H1 (cell line): ENCODE results near the gene AATK. TPM values are rescaled to one million over a fixed set of nuclear protein-coding genes. Genes with fewer than 3 reads are reported as not detected.

ENCODE experiments used
- CTCF ChIA-PET: fragments of 300-600 bp; sonication (Branson Sonifier 250); formaldehyde crosslinking; loops from one replicate; lab custom pipeline; 2021; ENCODE audit not compliant: partially characterized antibody; lab: Charles Lee
- POLR2A ChIA-PET: fragments of 300-600 bp; sonication (Branson Sonifier 250); formaldehyde crosslinking; loops from one replicate; lab custom pipeline; 2021; ENCODE audit warnings: inconsistent platforms; ENCODE audit not compliant: partially characterized antibody; lab: Charles Lee
- DNase-seq, 2 experiments: peaks; one replicate each; pipeline versions ENCODE4 v3.0.0 to v3.0.0-alpha.2; 2010 to 2022; ENCODE audit warnings: low spot score in 2 of 2, low read depth in 1 of 2, mixed read lengths in 1 of 2
- FAIRE-seq: peaks from 2 replicates; lab custom pipeline; 2011; peaks lifted over from hg19 to GRCh38; lab: Jason Lieb, UNC
- H2AFZ ChIP-seq: 2 replicates; pipeline ENCODE4 v1.8.1; 2012; ENCODE audit warnings: low read length, inconsistent platforms
- H2AK5ac ChIP-seq: 2 replicates; pipeline ENCODE4 v1.6.1; 2013; ENCODE audit warnings: low read depth, low read length
- H2BK120ac ChIP-seq: replicated peaks from 2 replicates; pipeline ENCODE3; 2013; ENCODE audit warnings: low read depth, low read length, inconsistent platforms
- H2BK12ac ChIP-seq: 2 replicates; pipeline ENCODE4 v1.6.1; 2013; ENCODE audit warnings: low read depth, low read length
- H2BK15ac ChIP-seq: 2 replicates; pipeline ENCODE4 v1.6.1; 2013; ENCODE audit warnings: low read length
- H2BK20ac ChIP-seq: 2 replicates; pipeline ENCODE4 v1.6.1; 2013; ENCODE audit warnings: low read length
- H2BK5ac ChIP-seq: 2 replicates; pipeline ENCODE4 v1.6.1; 2013; ENCODE audit warnings: low read depth, low read length
- H3K14ac ChIP-seq: 2 replicates; pipeline ENCODE4 v1.6.1; 2013; ENCODE audit warnings: inconsistent platforms; ENCODE audit not compliant: insufficient read length
- H3K18ac ChIP-seq: 2 replicates; pipeline ENCODE4 v1.6.1; 2013; ENCODE audit warnings: low read length; ENCODE audit errors: extremely low read depth
- H3K23ac ChIP-seq: 2 replicates; pipeline ENCODE4 v1.6.1; 2013; ENCODE audit warnings: inconsistent platforms; ENCODE audit not compliant: insufficient read length
- H3K23me2 ChIP-seq: 2 replicates; pipeline ENCODE4 v1.6.1; 2013; ENCODE audit warnings: low read depth, low read length
- H3K27ac ChIP-seq: 2 replicates; pipeline ENCODE4 v1.6.1; 2011; ENCODE audit warnings: low read depth, low read length, inconsistent platforms
- H3K27me3 ChIP-seq, 4 experiments: replicated peaks in 1 of 4; 1 replicate in 1 of 4; 2 replicates in 3 of 4; pipeline versions ENCODE4 v1.6.1 to v1.8.1; 2011 to 2013; ENCODE audit warnings: low read length in 3 of 4, mild to moderate bottlenecking in 3 of 4, inconsistent platforms in 2 of 4, mixed read lengths in 2 of 4, moderate library complexity in 1 of 4; ENCODE audit not compliant: control insufficient read depth in 3 of 4, insufficient read depth in 3 of 4; ENCODE audit errors: extremely low read depth in 1 of 4
- H3K36me3 ChIP-seq, 4 experiments: 2 replicates each; pipeline versions ENCODE4 v1.6.1 to v1.8.1; 2011 to 2013; ENCODE audit warnings: mild to moderate bottlenecking in 4 of 4, low read length in 3 of 4, moderate library complexity in 2 of 4, control low read depth in 1 of 4, inconsistent platforms in 1 of 4; ENCODE audit not compliant: insufficient read depth in 4 of 4, control insufficient read depth in 2 of 4
- H3K4ac ChIP-seq: replicated peaks from 2 replicates; pipeline ENCODE3; 2013; ENCODE audit warnings: low read length, low read depth, mixed read lengths, inconsistent platforms; ENCODE audit not compliant: insufficient read length
- H3K4me1 ChIP-seq, 4 experiments: replicated peaks in 1 of 4; 1 replicate in 1 of 4; 2 replicates in 3 of 4; pipeline versions ENCODE4 v1.6.1 to v1.8.1; 2011 to 2013; ENCODE audit warnings: low read length in 3 of 4, inconsistent platforms in 2 of 4, mixed read lengths in 1 of 4; ENCODE audit not compliant: insufficient read depth in 4 of 4, control insufficient read depth in 3 of 4
- H3K4me2 ChIP-seq, 2 experiments: 2 replicates each; pipeline versions ENCODE4 v1.6.1 to v1.8.1; 2011 to 2013; ENCODE audit warnings: low read depth in 2 of 2, low read length in 2 of 2, control low read depth in 1 of 2, inconsistent platforms in 1 of 2, mild to moderate bottlenecking in 1 of 2; ENCODE audit not compliant: insufficient read depth in 1 of 2
- H3K4me3 ChIP-seq, 4 experiments: fragments of 200-600, 300-600 bp in 1 of 4; sonication (generic), shearing (Covaris generic), sonication (Bioruptor Twin) in 1 of 4; 2 replicates each; pipeline versions ENCODE4 v1.5.1 to v1.8.1; 2011 to 2016; ENCODE audit warnings: low read length in 4 of 4, low read depth in 3 of 4, control low read depth in 2 of 4, inconsistent platforms in 2 of 4, mild to moderate bottlenecking in 2 of 4, mixed read lengths in 1 of 4, moderate library complexity in 1 of 4; ENCODE audit not compliant: insufficient read depth in 2 of 4; ENCODE audit errors: extremely low read depth in 1 of 4
- H3K56ac ChIP-seq: replicated peaks from 2 replicates; pipeline ENCODE3; 2013; ENCODE audit warnings: low read depth, mild to moderate bottlenecking, mixed read lengths, low read length, inconsistent platforms; ENCODE audit not compliant: insufficient read length
- H3K79me1 ChIP-seq: 2 replicates; pipeline ENCODE4 v1.6.1; 2013; ENCODE audit warnings: low read depth, low read length, control low read depth
- H3K79me2 ChIP-seq, 2 experiments: 2 replicates each; pipeline versions ENCODE4 v1.6.1 to v1.8.1; 2012 to 2013; ENCODE audit warnings: low read length in 2 of 2, mild to moderate bottlenecking in 2 of 2, inconsistent platforms in 1 of 2; ENCODE audit not compliant: insufficient read depth in 2 of 2, control insufficient read depth in 1 of 2
- H3K9ac ChIP-seq, 4 experiments: replicated peaks in 1 of 4; 1 replicate in 1 of 4; 2 replicates in 3 of 4; pipeline versions ENCODE4 v1.6.1 to v1.8.1; 2011 to 2013; ENCODE audit warnings: low read depth in 3 of 4, low read length in 3 of 4, control low read depth in 2 of 4, mild to moderate bottlenecking in 2 of 4, moderate library complexity in 2 of 4, inconsistent platforms in 1 of 4; ENCODE audit errors: extremely low read depth in 1 of 4
- H3K9me3 ChIP-seq, 2 experiments: 2 replicates each; pipeline versions ENCODE4 v1.6.1 to v1.8.1; 2012 to 2013; ENCODE audit warnings: mild to moderate bottlenecking in 2 of 2, moderate library complexity in 2 of 2, control low read depth in 1 of 2, inconsistent platforms in 1 of 2, low read depth in 1 of 2, low read length in 1 of 2, mixed read lengths in 1 of 2; ENCODE audit not compliant: insufficient read depth in 2 of 2
- H4K20me1 ChIP-seq, 2 experiments: replicated peaks in 1 of 2; 2 replicates each; pipeline versions ENCODE3 to v1.8.1; 2011 to 2013; ENCODE audit warnings: inconsistent platforms in 2 of 2, low read length in 2 of 2, mild to moderate bottlenecking in 1 of 2; ENCODE audit not compliant: insufficient read depth in 2 of 2, control insufficient read depth in 1 of 2
- H4K5ac ChIP-seq: 2 replicates; pipeline ENCODE4 v1.6.1; 2013; ENCODE audit warnings: low read length, low read depth, mixed read lengths, inconsistent platforms; ENCODE audit not compliant: insufficient read length
- H4K8ac ChIP-seq: 2 replicates; pipeline ENCODE4 v1.8.0; 2013; ENCODE audit warnings: mild to moderate bottlenecking, moderate library complexity, low read length, inconsistent platforms; ENCODE audit not compliant: insufficient read depth; ENCODE audit errors: extremely low read depth
- H4K91ac ChIP-seq: replicated peaks from 2 replicates; pipeline ENCODE3; 2013; ENCODE audit warnings: low read length, mixed read lengths, inconsistent platforms; ENCODE audit not compliant: insufficient read length
- ASH2L ChIP-seq: fragments of 200-600, 300-600 bp; sonication (generic); IDR thresholded peaks from one replicate; pipeline ENCODE4 v1.7.1; 2017; ENCODE audit warnings: low read length
- BACH1 ChIP-seq: IDR thresholded peaks from 2 replicates; pipeline ENCODE4 v1.6.1; 2012; ENCODE audit warnings: low read length, improper control_type of control experiment
- CEBPB ChIP-seq: IDR thresholded peaks from 2 replicates; pipeline ENCODE4 v1.6.1; 2012; ENCODE audit warnings: low read depth, low read length
- CREB1 ChIP-seq: IDR thresholded peaks from 2 replicates; pipeline ENCODE4 v1.6.1; 2012; ENCODE audit warnings: inconsistent platforms
- EGR1 ChIP-seq: IDR thresholded peaks from 2 replicates; pipeline ENCODE4 v1.6.1; 2011; ENCODE audit warnings: low read depth, low read length, borderline replicate concordance
- KDM4A ChIP-seq: IDR thresholded peaks from one replicate; pipeline ENCODE4 v1.7.1; 2012; ENCODE audit warnings: low read depth, mild to moderate bottlenecking, moderate library complexity, low read length, inconsistent platforms; ENCODE audit not compliant: severe bottlenecking
- MAFK ChIP-seq: IDR thresholded peaks from 2 replicates; pipeline ENCODE4 v1.6.1; 2012; ENCODE audit warnings: low read depth, mild to moderate bottlenecking, improper control_type of control experiment, low read length
- POLR2A ChIP-seq, 2 experiments: IDR thresholded peaks; 1 replicate in 1 of 2; 2 replicates in 1 of 2; pipeline ENCODE4 v1.6.1; 2011; ENCODE audit warnings: low read depth in 2 of 2, low read length in 2 of 2, mild to moderate bottlenecking in 2 of 2; ENCODE audit errors: control extremely low read depth in 1 of 2
- TAF1 ChIP-seq: IDR thresholded peaks from 2 replicates; pipeline ENCODE4 v1.6.1; 2011; ENCODE audit warnings: mild to moderate bottlenecking, low read depth, low read length
- YY1 ChIP-seq: IDR thresholded peaks from 2 replicates; pipeline ENCODE4 v1.6.1; 2011; ENCODE audit warnings: low read depth, mild to moderate bottlenecking, low read length
- WGBS, 2 experiments: shearing (Covaris generic) in 1 of 2; methylation state at CpG; one replicate each; pipeline versions ENCODE4 v1.1.6 to v1.1.7; 2013 to 2015; ENCODE audit warnings: low lambda C conversion rate in 2 of 2, mixed read lengths in 2 of 2, inconsistent platforms in 1 of 2, low coverage in 1 of 2, missing lambda C conversion rate in 1 of 2; ENCODE audit not compliant: insufficient replicate concordance in 2 of 2, insufficient coverage in 1 of 2, insufficient read length in 1 of 2; ENCODE audit errors: extremely low coverage in 1 of 2, missing lambda C conversion rate in 1 of 2; 5-methylcytosine and 5-hydroxymethylcytosine counted together
- polyA plus RNA-seq, 7 experiments: library from polyadenylated mRNA; depleted of rRNA in 3 of 7; stranded (reverse) in 5 of 7; unstranded in 2 of 7; fragments of >200 nt in 5 of 7; fragments of 200-250 nt in 2 of 7; gene quantifications; 1 replicate in 5 of 7; 2 replicates in 1 of 7; 4 replicates in 1 of 7; pipeline versions ENCODE4 v1.2.1 to v1.2.3, GENCODE V29; 2011 to 2013; ENCODE audit warnings: missing spikeins in 2 of 7, mixed read lengths in 2 of 7
- total RNA-seq: library from RNA; stranded (reverse); fragmentation: NEBNext Ultra II Directional; extraction: Animal tissue kit (Norgen Biotek cat#: 25700); gene quantifications from 2 replicates; pipeline ENCODE4 v1.2.1, GENCODE V29; 2021
- TF ChIP-seq, protein P1 (sequence below): IDR thresholded peaks from 2 replicates; pipeline ENCODE4 v1.6.1; 2012; ENCODE audit warnings: inconsistent platforms

Gene AATK
- total and polyA plus RNA-seq, 2 of the 8 experiments (the other 6 are each of a cell fraction or from before 2014, with no cell fraction given), result 1.7 to 3.5 TPM

DNA sequence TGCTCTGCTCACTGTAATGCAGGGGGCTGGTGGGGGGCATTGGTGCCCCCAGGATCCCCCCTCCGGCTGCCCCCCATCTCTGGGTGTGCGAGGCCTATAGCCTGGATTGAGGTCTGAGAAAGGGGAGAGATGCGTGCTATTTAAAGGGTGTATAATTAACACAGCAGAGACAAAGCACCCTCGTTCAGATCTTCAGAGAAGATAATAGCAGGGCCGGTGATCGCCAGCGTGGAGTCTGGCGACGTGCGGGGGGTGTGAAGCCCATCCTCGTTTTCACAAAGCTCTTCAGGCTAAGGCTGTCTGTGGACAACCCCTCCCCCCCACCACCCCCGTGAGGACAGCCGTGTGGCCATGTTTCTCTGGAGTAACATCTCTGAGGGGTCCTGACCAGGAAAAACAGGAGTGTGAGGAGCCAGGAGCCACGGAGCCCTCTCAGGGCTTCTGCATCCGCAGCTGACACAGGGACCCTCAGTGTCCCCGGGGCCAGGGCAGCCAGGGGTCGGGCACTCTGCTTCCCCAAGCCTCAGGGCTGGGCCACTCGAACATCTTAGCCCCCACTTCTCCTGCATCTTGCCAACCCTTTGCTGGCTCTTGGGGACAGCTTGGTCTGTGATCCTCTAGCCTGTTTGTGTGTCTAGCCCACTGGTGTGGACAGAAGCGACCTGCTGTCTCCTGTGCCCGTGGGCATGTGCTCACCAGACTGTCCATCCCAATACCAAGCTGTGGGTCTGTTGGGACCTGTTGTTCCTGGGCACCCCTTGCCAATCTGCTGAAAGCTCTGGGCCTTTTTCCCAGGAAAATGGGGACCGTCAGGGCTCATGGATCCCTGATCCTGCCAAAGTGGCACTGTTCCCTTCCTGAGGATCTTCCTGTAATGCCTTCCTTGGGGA is 72.2 kb downstream of the AATK start:
- WGBS, 2 experiments, result 88% methylated on average over 21 of the region's 21 CpGs; no CpG with 5 or more reads in 1 of the 2 experiments
- Histone ChIP-seq H3K27ac (no peak overlapping the region), H3K4me3 (no peak overlapping the region; a peak in 1 of 8 replicates), H4K8ac (peak overlapping the region; percentile 4; the same call in 1 of the 2 replicates), H3K4me1 (peaks cover 7 to 40% (median 30%) of the 10 kb centered on the region in 4 experiments), H2BK120ac (no peak overlapping the region), H4K91ac (peak overlapping the region; percentile 68), H4K5ac (no peak overlapping the region), H2AFZ (no peak overlapping the region), H2BK12ac (peak overlapping the region; percentile 84), H2BK15ac (peak overlapping the region; percentile 92; the same call in 1 of the 2 replicates), H3K36me3 (no peaks in the 10 kb centered on the region), H4K20me1 (peaks cover 0 to 2% of the 10 kb centered on the region in 2 experiments), H3K23ac (no peak overlapping the region), H3K56ac (no peak overlapping the region), H2BK5ac (peak overlapping the region; percentile 75), H3K4ac (no peak overlapping the region), H3K79me2 (no peaks in the 10 kb centered on the region), H2BK20ac (no peak overlapping the region), H3K9me3 (no peaks in the 10 kb centered on the region), H3K27me3 (no peaks in the 10 kb centered on the region), H3K14ac (no peak overlapping the region), H3K79me1 (no peaks in the 10 kb centered on the region), H3K23me2 (no peaks in the 10 kb centered on the region), H3K4me2 (0 out of 4 replicates have a peak overlapping the region, but pooled peaks of 1 of the 2 experiments have one; percentile 9), H3K18ac (peak overlapping the region; percentile 2; the same call in 1 of the 2 replicates), H2AK5ac (peak overlapping the region; percentile 98), H3K9ac (no peak overlapping the region; a peak in 2 of 7 replicates)
- POLR2A ChIA-PET, result interaction anchor here (1.0 to 1.2 kb wide), 2 partner anchors 60 to 145 kb away, joined by 3 read pairs; partner anchors contain the start of genes NDUFAF8 and TEPSIN
- no peak for DNase-seq
- no peak for FAIRE-seq
- CTCF ChIA-PET, result interaction anchor here (1.0 to 7.6 kb wide), 5 partner anchors 9 to 71 kb away, joined by 3 to 110 read pairs (median 27); no protein-coding TSS in a partner anchor
- no peak for TF ChIP-seq CREB1
- no peak for TF ChIP-seq BACH1
- no peak for TF ChIP-seq ASH2L
- TF ChIP-seq CEBPB, result no peak
- TF ChIP-seq, protein P1, sequence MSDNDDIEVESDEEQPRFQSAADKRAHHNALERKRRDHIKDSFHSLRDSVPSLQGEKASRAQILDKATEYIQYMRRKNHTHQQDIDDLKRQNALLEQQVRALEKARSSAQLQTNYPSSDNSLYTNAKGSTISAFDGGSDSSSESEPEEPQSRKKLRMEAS, result no peak
- no peak for TF ChIP-seq POLR2A (IDR thresholded peaks at IDR 0.05; ENCODE audit: control extremely low read depth in 1 of 2, low read depth in 2 of 2, low read length in 2 of 2)
- no peak for TF ChIP-seq KDM4A
- no peak for TF ChIP-seq MAFK
- no peak for TF ChIP-seq TAF1
- TF ChIP-seq YY1, result no peak
- no peak for TF ChIP-seq EGR1
- TF ChIP-seq, all 59 proteins: peak for 0
